ENCODE data around the gene B3GNT5. TPM values are rescaled to one million over a fixed set of nuclear protein-coding genes. Genes with fewer than 3 reads are reported as not detected.

B3GNT5 gene
- total and polyA plus RNA-seq, 2 donors (not counting 1 experiment from before 2014, with no cell fraction given): 0.07 to 0.37 TPM

- DNase-seq (no peak), ATAC-seq (ENCODE audit: low read depth) (no peak)
- H3K27ac Mint-ChIP-seq: no peak overlapping the region
- 93% methylated on average over 7 of the region's 8 CpGs for WGBS (ENCODE audit: insufficient coverage)
- no peaks in the 10 kb centered on the region for H3K27me3 ChIP-seq (replicated peaks in 1 of 4; ENCODE audit: control extremely low read depth in 1 of 4, control insufficient read depth in 3 of 4, insufficient read depth in 4 of 4, low read length in 3 of 4)
- no peak overlapping the region for H3K27ac ChIP-seq (ENCODE audit: low read length in 2 of 2)
- H3K79me2 ChIP-seq (ENCODE audit: control insufficient read depth, insufficient read depth, low read length): no peaks in the 10 kb centered on the region
- no peaks in the 10 kb centered on the region for H3K9me3 Mint-ChIP-seq (ENCODE audit: insufficient read depth)
- no peak overlapping the region for H3K4me3 ChIP-seq (ENCODE audit: control extremely low read depth in 1 of 5, extremely low read depth in 1 of 5, insufficient read depth in 1 of 5, low read depth in 2 of 5, low read length in 4 of 5)
- intact Hi-C loops (cut with micrococcal nuclease): no loop called here
- CTCF ChIA-PET: no interaction called here
- no peaks in the 10 kb centered on the region for H3K9me3 ChIP-seq (ENCODE audit: control extremely low read depth in 1 of 3, control insufficient read depth in 2 of 3, insufficient read depth in 1 of 3, low read length in 2 of 3)
- no peak for TF ChIP-seq EZH2 (IDR thresholded peaks at IDR 0.05; ENCODE audit: borderline replicate concordance, insufficient read depth, low read depth, low read length, poor library complexity, severe bottlenecking)
- no peak for TF ChIP-seq CTCF (IDR thresholded peaks at IDR 0.05)
- H3K4me3 Mint-ChIP-seq: no peak overlapping the region
- POLR2A ChIA-PET: no interaction called here
- H2AFZ ChIP-seq (ENCODE audit: insufficient read depth, low read depth, low read length, poor library complexity, severe bottlenecking): no peak overlapping the region
- H3K27me3 Mint-ChIP-seq: no peaks in the 10 kb centered on the region
- no peaks in the 10 kb centered on the region for H4K20me1 ChIP-seq (ENCODE audit: control insufficient read depth, insufficient read depth, low read length, poor library complexity, severe bottlenecking)
- no peak overlapping the region for H3K4me2 ChIP-seq (replicated peaks; ENCODE audit: low read depth, low read length, poor library complexity, severe bottlenecking)
- H3K9ac ChIP-seq (ENCODE audit: low read length): no peak overlapping the region
- no peaks in the 10 kb centered on the region for H3K36me3 ChIP-seq (replicated peaks in 1 of 2; ENCODE audit: control extremely low read depth in 1 of 2, control insufficient read depth in 1 of 2, extremely low read depth in 1 of 2, insufficient read depth in 2 of 2, low read length in 1 of 2)
- no peaks in the 10 kb centered on the region for H3K4me1 Mint-ChIP-seq
- H3K4me1 ChIP-seq (ENCODE audit: control insufficient read depth in 2 of 2, insufficient read depth in 2 of 2, low read length in 2 of 2): no peaks in the 10 kb centered on the region
Observed at GRCh38 chr3:183317271-183317670, 64.2 kb downstream of the B3GNT5 start.

- POLR2A ChIA-PET: no interaction called here
- H3K27me3 Mint-ChIP-seq: no peaks in the 10 kb centered on the region
- H3K27ac Mint-ChIP-seq: no peak overlapping the region
- 89% methylated on average over 6 of the region's 10 CpGs for WGBS (ENCODE audit: insufficient coverage)
- no peak for ATAC-seq (ENCODE audit: low read depth)
- CTCF ChIA-PET: no interaction called here
- H4K20me1 ChIP-seq (ENCODE audit: control insufficient read depth, insufficient read depth, low read length, poor library complexity, severe bottlenecking): no peaks in the 10 kb centered on the region
- no peak for TF ChIP-seq EZH2 (IDR thresholded peaks at IDR 0.05; ENCODE audit: borderline replicate concordance, insufficient read depth, low read depth, low read length, poor library complexity, severe bottlenecking)
- TF ChIP-seq CTCF (IDR thresholded peaks at IDR 0.05): no peak
- no peak overlapping the region for H3K4me3 ChIP-seq (ENCODE audit: control extremely low read depth in 1 of 5, extremely low read depth in 1 of 5, insufficient read depth in 1 of 5, low read depth in 2 of 5, low read length in 4 of 5)
- no peak overlapping the region for H3K4me2 ChIP-seq (replicated peaks; ENCODE audit: low read depth, low read length, poor library complexity, severe bottlenecking)
- H3K9ac ChIP-seq (ENCODE audit: low read length): no peak overlapping the region
- H3K4me1 ChIP-seq (ENCODE audit: control insufficient read depth in 2 of 2, insufficient read depth in 2 of 2, low read length in 2 of 2): no peaks in the 10 kb centered on the region
- intact Hi-C loops (cut with micrococcal nuclease): no loop called here
- no peaks in the 10 kb centered on the region for H3K4me1 Mint-ChIP-seq
- H3K9me3 ChIP-seq (ENCODE audit: control extremely low read depth in 1 of 3, control insufficient read depth in 2 of 3, insufficient read depth in 1 of 3, low read length in 2 of 3): no peaks in the 10 kb centered on the region
- H3K4me3 Mint-ChIP-seq: no peak overlapping the region
- no peak overlapping the region for H2AFZ ChIP-seq (ENCODE audit: insufficient read depth, low read depth, low read length, poor library complexity, severe bottlenecking)
- H3K36me3 ChIP-seq (replicated peaks in 1 of 2; ENCODE audit: control extremely low read depth in 1 of 2, control insufficient read depth in 1 of 2, extremely low read depth in 1 of 2, insufficient read depth in 2 of 2, low read length in 1 of 2): no peaks in the 10 kb centered on the region
- no peak for DNase-seq
- no peaks in the 10 kb centered on the region for H3K79me2 ChIP-seq (ENCODE audit: control insufficient read depth, insufficient read depth, low read length)
- no peaks in the 10 kb centered on the region for H3K9me3 Mint-ChIP-seq (ENCODE audit: insufficient read depth)
- no peak overlapping the region for H3K27ac ChIP-seq (ENCODE audit: low read length in 2 of 2)
- no peaks in the 10 kb centered on the region for H3K27me3 ChIP-seq (replicated peaks in 1 of 4; ENCODE audit: control extremely low read depth in 1 of 4, control insufficient read depth in 3 of 4, insufficient read depth in 4 of 4, low read length in 3 of 4)
Observed at GRCh38 chr3:183317886-183318865, 65.1 kb downstream of the B3GNT5 start.

Measured in B cell (primary cell).